GM18870 (cell line): ENCODE data around the gene ZNF804A.

ENCODE experiments used
- ATAC-seq: cut with Tn5 transposase; IDR thresholded peaks from one replicate; pipeline ENCODE4 v1.9.1; 2021; ENCODE audit warnings: moderate library complexity; ENCODE audit not compliant: unreplicated experiment

ZNF804A gene

DNA sequence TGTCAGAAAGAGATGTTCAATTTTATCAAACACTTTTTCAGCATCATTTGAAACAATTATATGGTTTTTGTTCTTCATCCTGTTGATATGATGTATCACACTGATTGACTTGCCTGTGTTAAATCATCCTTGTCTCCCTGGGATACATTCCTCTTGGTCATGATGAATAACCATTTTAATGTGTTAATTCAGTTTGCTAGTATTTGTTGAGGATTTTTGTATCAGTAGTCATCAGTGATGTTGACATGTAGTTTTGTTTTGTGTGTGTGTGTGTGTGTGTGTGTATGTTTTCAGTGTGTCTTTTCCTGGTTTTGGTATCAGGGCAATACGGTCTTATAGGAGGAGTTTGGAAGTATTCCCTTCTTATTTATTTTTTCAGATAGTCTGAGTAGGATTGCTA, 325.4 kb downstream of the ZNF804A start:
- no peak for ATAC-seq

GRCh38 chr2:184927040-184927439, 328.7 kb downstream of the ZNF804A start:
- ATAC-seq, result no peak

- ATAC-seq, result no peak
These were observed 338.4 kb downstream of the ZNF804A start for GRCh38 chr2:184936761-184937160.

- no peak for ATAC-seq
These were observed 340.1 kb downstream of the ZNF804A start for GRCh38 chr2:184938221-184938985.

DNA sequence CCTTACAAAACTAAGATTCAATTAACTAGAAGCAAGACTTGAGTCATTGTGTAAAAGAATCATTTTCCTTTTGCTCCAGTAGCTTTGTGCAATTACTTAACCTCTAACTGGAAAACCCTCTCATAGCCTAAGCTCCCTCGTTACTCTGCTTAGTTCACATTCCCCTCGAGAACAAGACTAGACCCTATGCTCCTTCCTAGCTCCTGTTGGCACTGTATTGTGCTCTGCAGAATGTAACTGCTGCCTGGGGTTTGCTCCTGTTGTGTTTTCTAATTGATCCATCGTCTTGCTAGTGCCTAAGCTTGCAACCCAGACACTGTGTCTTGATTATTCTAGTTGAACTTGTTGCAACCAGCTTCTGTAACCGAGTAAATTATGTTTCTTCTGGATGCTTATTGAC, 347.0 kb downstream of the ZNF804A start:
- no peak for ATAC-seq

DNA sequence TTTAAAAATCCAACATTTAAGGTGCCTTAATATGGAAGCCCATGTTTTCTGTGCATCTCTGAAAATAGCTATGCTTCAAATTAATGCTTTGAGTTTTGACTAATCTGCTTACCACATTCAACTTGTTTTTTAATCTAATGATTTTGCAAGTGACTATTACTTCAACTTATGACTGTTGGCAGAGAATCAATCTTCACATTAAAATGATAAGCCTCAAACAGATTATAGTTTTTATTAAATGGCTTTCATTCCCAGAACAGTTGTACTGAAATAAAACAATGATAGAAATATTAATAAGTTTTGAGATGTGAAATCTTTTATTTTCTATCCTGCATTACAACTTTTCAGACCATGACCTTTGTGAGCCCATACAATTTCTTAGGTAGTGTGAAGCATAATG, 347.5 kb downstream of the ZNF804A start:
- ATAC-seq, result no peak

GRCh38 chr2:184956856-184957255, 358.5 kb downstream of the ZNF804A start:
- ATAC-seq, result no peak

- no peak for ATAC-seq
These were observed 373.3 kb downstream of the ZNF804A start for GRCh38 chr2:184971546-184972068.
